Mucosa of rectum (tissue), 2 donors: ENCODE measurements around the gene HES5.
"Not testable (repeated sequence)": the region's sequence is repeated elsewhere in the genome, so short reads cannot be mapped to it uniquely, and the experiment has no call there.

Experiments
- H3K27ac ChIP-seq, 2 donors: one replicate each; pipeline ENCODE4 v1.7.0; 2013; ENCODE audit warnings: inconsistent platforms in 2 of 2, low read depth in 2 of 2, low read length in 2 of 2
- H3K27me3 ChIP-seq, 2 donors: one replicate each; pipeline ENCODE4 v1.7.0; 2013; ENCODE audit warnings: low read length in 2 of 2; ENCODE audit not compliant: control insufficient read depth in 2 of 2, insufficient read depth in 2 of 2
- H3K36me3 ChIP-seq, 2 donors: one replicate each; pipeline ENCODE4 v1.7.0; 2013; ENCODE audit warnings: low read length in 2 of 2; ENCODE audit not compliant: control insufficient read depth in 2 of 2, insufficient read depth in 2 of 2
- H3K4me1 ChIP-seq, 2 donors: one replicate each; pipeline ENCODE4 v1.7.0; 2013; ENCODE audit warnings: low read length in 2 of 2, mild to moderate bottlenecking in 1 of 2; ENCODE audit not compliant: control insufficient read depth in 2 of 2, insufficient read depth in 2 of 2
- H3K4me3 ChIP-seq, 2 donors: one replicate each; pipeline ENCODE4 v1.7.0; 2013; ENCODE audit warnings: low read length in 2 of 2
- H3K9ac ChIP-seq, 2 donors: one replicate each; pipeline ENCODE4 v1.7.0; 2013; ENCODE audit warnings: low read length in 2 of 2, low read depth in 1 of 2, mild to moderate bottlenecking in 1 of 2
- H3K9me3 ChIP-seq, 2 donors: one replicate each; pipeline ENCODE4 v1.7.0; 2013; ENCODE audit warnings: low read length in 2 of 2; ENCODE audit not compliant: control insufficient read depth in 2 of 2
- donor health status: healthy.
- donor health status: Normal muscosa, but diverticular disease.

Gene HES5

GRCh38 chr1:2555634-2556276, 25.7 kb upstream of the HES5 start:
- peaks cover 17 to 19% of the 10 kb centered on the region in 2 donors for H3K36me3 ChIP-seq

GRCh38 chr1:2554621-2555387, 24.7 kb upstream of the HES5 start:
- H3K27ac ChIP-seq: peak overlapping the region; percentile 98 to 99
- H3K36me3 ChIP-seq: peaks cover 8 to 13% of the 10 kb centered on the region in 2 donors
- no peaks in the 10 kb centered on the region for H3K9me3 ChIP-seq
- H3K27me3 ChIP-seq: no peaks in the 10 kb centered on the region
- H3K4me1 ChIP-seq: peaks cover 28 to 35% of the 10 kb centered on the region in 2 donors
- H3K4me3 ChIP-seq: peak overlapping the region; percentile 92 to 100
- peak overlapping the region; percentile 24 to 99 for H3K9ac ChIP-seq

More at GRCh38 chr1:2555634-2556276, 25.7 kb upstream of the HES5 start:
- H3K4me1 ChIP-seq: peaks cover 28 to 35% of the 10 kb centered on the region in 2 donors
- H3K9ac ChIP-seq: peak overlapping the region; percentile 99
- peak overlapping the region; percentile 98 to 99 for H3K27ac ChIP-seq
- H3K4me3 ChIP-seq: peak overlapping the region; percentile 92 to 100
- H3K9me3 ChIP-seq: no peaks in the 10 kb centered on the region
- H3K27me3 ChIP-seq: no peaks in the 10 kb centered on the region

DNA sequence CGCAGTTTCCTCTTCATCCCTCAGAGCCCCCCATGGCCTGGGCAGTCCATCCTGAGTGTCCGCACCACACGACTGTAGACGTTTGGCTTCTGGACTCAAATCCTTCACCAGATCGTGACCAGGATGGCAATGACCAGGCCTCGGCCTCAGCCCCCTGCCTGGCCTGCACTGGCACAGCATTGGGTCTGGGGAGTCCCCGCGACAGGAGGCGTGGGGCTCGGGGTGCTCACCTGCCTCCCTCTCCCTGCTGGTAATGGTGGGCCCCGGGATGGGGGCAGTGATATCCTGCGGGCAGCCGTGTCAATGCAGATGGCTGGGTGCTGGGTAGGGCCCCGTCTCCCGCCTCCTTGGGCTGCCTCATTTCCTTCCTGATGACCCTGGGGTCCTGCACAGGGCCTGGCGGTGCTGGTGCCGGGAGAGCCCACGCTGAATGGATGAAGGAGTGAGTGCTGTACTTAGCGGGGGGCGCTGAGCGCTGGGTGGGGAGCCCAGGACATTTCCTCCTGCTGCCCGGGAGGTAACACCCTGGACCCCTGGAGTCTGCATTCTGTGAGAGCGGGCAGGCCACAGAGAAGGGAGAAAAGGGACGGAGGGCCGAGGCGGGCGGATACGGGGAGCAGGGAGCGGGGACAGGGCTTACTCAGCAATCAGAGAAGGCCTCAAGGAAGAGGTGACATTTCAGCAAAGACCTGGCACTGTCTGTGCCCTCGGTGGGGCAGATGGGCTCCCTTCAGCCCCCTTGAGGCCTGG, 24.0 kb upstream of the HES5 start:
- peaks cover 33 to 38% of the 10 kb centered on the region in 2 donors for H3K4me1 ChIP-seq
- H3K9ac ChIP-seq: no peak overlapping the region
- H3K27ac ChIP-seq: peak overlapping the region in 1 of 2 donors; percentile 99

GRCh38 chr1:2553076-2553475, 23.0 kb upstream of the HES5 start:
- H3K27me3 ChIP-seq, H3K9me3 ChIP-seq, H3K36me3 ChIP-seq, H3K9ac ChIP-seq, H3K27ac ChIP-seq, H3K4me3 ChIP-seq: not testable (repeated sequence)
- H3K4me1 ChIP-seq: peaks cover 35 to 39% of the 10 kb centered on the region in 2 donors

More for the DNA sequence above, 24.0 kb upstream of the HES5 start:
- no peaks in the 10 kb centered on the region for H3K27me3 ChIP-seq
- no peak overlapping the region for H3K4me3 ChIP-seq
- no peaks in the 10 kb centered on the region for H3K9me3 ChIP-seq
- H3K36me3 ChIP-seq: peaks cover 5 to 6% of the 10 kb centered on the region in 2 donors

DNA sequence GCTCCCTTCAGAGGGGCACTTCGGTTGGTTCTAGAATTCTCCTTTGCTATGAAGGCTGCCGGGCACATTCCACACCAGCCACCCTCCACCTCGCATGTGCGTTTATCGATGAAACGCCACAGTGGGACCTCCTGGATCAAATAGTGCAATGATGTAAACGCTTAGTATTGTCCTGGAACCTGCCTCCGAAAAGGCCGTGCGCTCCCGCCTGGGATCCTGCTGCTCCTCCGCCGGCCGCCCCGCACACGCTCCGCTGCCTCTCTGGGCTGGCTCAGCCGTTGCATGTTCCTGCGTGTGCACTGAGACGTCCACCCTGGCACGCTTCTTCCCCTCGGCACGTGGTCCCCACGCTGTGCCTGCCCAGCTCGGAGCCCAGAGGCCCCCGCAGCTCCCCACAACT, 22.1 kb upstream of the HES5 start:
- peaks cover 37 to 39% of the 10 kb centered on the region in 2 donors for H3K4me1 ChIP-seq
- H3K9ac ChIP-seq: no peak overlapping the region
- no peak overlapping the region for H3K4me3 ChIP-seq
- no peaks in the 10 kb centered on the region for H3K27me3 ChIP-seq
- H3K9me3 ChIP-seq: no peaks in the 10 kb centered on the region
- H3K27ac ChIP-seq: no peak overlapping the region
- no peaks in the 10 kb centered on the region for H3K36me3 ChIP-seq

DNA sequence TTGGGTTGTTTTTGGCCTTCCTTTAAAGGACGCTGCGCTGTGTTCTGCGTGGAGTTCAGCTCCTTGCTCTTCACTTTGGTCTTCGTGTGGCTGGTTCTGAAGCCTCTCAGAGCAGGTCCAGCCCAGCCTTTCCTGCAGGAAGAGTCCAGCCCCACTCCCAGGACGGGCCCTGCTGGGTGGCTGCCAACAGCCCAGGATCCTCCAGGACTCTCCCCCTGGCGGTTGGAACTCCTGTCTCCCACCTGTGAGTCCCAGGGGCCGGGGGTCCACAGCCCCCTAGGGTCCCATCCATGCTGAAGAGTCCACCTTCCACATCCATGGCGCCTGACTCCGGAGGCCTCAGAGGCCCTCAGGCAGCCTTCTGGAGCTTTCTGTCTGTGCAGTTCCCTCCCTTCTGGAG, 21.5 kb upstream of the HES5 start:
- H3K9ac ChIP-seq, H3K4me3 ChIP-seq, H3K27ac ChIP-seq, H3K9me3 ChIP-seq, H3K36me3 ChIP-seq, H3K27me3 ChIP-seq: not testable (repeated sequence)
- H3K4me1 ChIP-seq: peaks cover 38% of the 10 kb centered on the region in 2 donors

DNA sequence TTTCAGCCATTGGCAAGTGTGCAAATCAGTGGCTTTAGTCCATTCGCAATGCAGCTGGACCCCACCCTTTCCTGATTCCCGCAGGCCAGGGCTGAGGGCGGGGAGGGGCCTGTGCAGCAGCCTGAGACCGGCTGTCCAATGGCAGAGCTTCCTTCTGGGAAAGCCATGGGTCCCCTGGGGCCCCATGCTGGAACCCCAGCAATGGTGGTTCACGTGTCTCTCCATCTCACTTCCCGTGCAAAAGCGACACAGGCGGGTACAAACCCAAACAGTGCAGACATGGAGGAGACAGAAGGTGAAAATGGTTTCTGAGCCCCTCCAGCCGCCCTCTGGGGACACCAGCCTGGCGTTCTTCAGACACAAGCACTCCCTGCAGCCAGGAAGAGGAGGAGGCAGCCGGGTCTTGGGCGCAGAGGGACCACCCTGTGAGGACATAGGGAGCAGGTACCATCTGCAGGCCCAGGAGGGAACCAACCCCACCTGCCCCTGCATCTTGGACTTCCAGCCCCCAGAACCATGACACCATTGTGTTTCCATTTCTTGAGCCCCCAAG, 20.3 kb upstream of the HES5 start:
- H3K4me1 ChIP-seq: peaks cover 38 to 40% of the 10 kb centered on the region in 2 donors
- H3K9me3 ChIP-seq, H3K27ac ChIP-seq, H3K9ac ChIP-seq, H3K4me3 ChIP-seq, H3K27me3 ChIP-seq, H3K36me3 ChIP-seq: not testable (repeated sequence)

DNA sequence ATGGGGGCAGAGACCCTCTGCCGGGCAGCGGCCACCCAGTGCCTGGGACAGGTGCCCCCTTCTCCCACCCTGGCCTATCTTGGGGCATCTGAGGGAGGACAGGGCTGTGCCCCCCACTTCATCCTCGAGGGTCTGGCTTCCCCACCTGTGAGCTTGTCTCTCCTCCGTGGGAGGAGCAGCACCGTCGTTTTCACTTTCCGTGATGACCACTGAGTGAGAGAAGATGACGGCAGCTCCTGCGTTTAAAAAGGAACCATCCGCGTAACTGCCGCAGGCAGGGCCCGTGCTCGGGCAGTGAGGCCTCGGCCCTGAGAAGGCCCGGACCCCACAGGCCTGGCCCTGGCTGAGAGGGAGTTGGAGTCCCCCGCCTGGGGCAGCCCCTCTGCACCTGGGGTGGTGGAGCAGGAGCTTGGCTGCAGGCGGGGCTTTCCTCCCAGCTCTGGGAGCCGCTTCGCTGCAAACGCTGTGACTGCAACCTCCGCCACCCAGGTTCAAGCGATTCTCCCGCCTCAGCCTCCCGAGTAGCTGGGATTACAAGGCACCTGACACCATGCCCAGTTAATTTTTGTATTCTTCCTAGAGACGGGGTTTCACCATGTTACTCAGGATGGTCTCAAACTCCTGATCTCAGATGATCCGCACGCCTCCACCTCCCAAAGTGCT, 19.4 kb upstream of the HES5 start:
- not testable (repeated sequence) for H3K4me3 ChIP-seq

GRCh38 chr1:2548068-2548589, 18.1 kb upstream of the HES5 start:
- Histone ChIP-seq H3K4me3 (peak overlapping the region; percentile 70 to 71), H3K27me3 (no peaks in the 10 kb centered on the region), H3K9ac (peak overlapping the region; percentile 80 to 95), H3K9me3 (no peaks in the 10 kb centered on the region), H3K36me3 (no peaks in the 10 kb centered on the region), H3K4me1 (peaks cover 37 to 46% of the 10 kb centered on the region in 2 donors), H3K27ac (peak overlapping the region; percentile 99 to 100)

More for the DNA sequence above, 19.4 kb upstream of the HES5 start:
- H3K9me3 ChIP-seq, H3K27me3 ChIP-seq, H3K36me3 ChIP-seq: not testable (repeated sequence)
- peak overlapping the region; percentile 99 to 100 for H3K27ac ChIP-seq
- H3K9ac ChIP-seq: peak overlapping the region; percentile 81 to 95
- peaks cover 35 to 37% of the 10 kb centered on the region in 2 donors for H3K4me1 ChIP-seq
